Measurements from ENCODE around the gene KCNQ1. TPM values are rescaled to one million over a fixed set of nuclear protein-coding genes. Genes with fewer than 3 reads are reported as not detected.
A peak's percentile ranks its signal among the peaks of the same experiment; 100 is the strongest.

KCNQ1 gene
- total RNA-seq, 1 donor from 2014 or later, result 8.5 TPM

- no peak for TF ChIP-seq CTCF (IDR thresholded peaks at IDR 0.05; ENCODE audit: unreplicated experiment)
- Mint-ChIP-seq H3K27ac (no peak overlapping the region), H3K4me3 (no peak overlapping the region), H3K4me1 (no peaks in the 10 kb centered on the region), H3K36me3 (no peaks in the 10 kb centered on the region), H3K9me3 (peaks cover 8% of the 10 kb centered on the region), H3K27me3 (ENCODE audit: low read depth) (peaks cover 26% of the 10 kb centered on the region)
- DNase-seq (ENCODE audit: low spot score in 2 of 2, unreplicated experiment in 2 of 2), result peak in 1 of 2 experiments; percentile 14
Observed at GRCh38 chr11:2547806-2548205, 103.0 kb downstream of the KCNQ1 start.

GRCh38 chr11:2548596-2548995 is 103.8 kb downstream of the KCNQ1 start:
- TF ChIP-seq CTCF (IDR thresholded peaks at IDR 0.05; ENCODE audit: unreplicated experiment), result no peak
- H3K36me3 Mint-ChIP-seq, result no peaks in the 10 kb centered on the region
- no peaks in the 10 kb centered on the region for H3K4me1 Mint-ChIP-seq
- H3K9me3 Mint-ChIP-seq, result peaks cover 8% of the 10 kb centered on the region
- no peak overlapping the region for H3K27ac Mint-ChIP-seq
- H3K27me3 Mint-ChIP-seq (ENCODE audit: low read depth), result peaks cover 26% of the 10 kb centered on the region
- H3K4me3 Mint-ChIP-seq, result no peak overlapping the region
- DNase-seq (ENCODE audit: low spot score in 2 of 2, unreplicated experiment in 2 of 2), result peak in 1 of 2 experiments; percentile 13

- Mint-ChIP-seq H3K27ac (no peak overlapping the region), H3K9me3 (peaks cover 8% of the 10 kb centered on the region), H3K4me3 (no peak overlapping the region), H3K27me3 (ENCODE audit: low read depth) (peaks cover 29% of the 10 kb centered on the region), H3K36me3 (no peaks in the 10 kb centered on the region), H3K4me1 (no peaks in the 10 kb centered on the region)
- TF ChIP-seq CTCF (IDR thresholded peaks at IDR 0.05; ENCODE audit: unreplicated experiment), result no peak
- no peak for DNase-seq (ENCODE audit: low spot score in 2 of 2, unreplicated experiment in 2 of 2)
Observed at GRCh38 chr11:2549080-2549479, 104.3 kb downstream of the KCNQ1 start.

- no peak for TF ChIP-seq CTCF (IDR thresholded peaks at IDR 0.05; ENCODE audit: unreplicated experiment)
- Mint-ChIP-seq H3K27me3 (ENCODE audit: low read depth) (peaks cover 30% of the 10 kb centered on the region), H3K36me3 (no peaks in the 10 kb centered on the region), H3K27ac (no peak overlapping the region), H3K4me3 (no peak overlapping the region), H3K9me3 (peaks cover 8% of the 10 kb centered on the region), H3K4me1 (peaks cover under 1% of the 10 kb centered on the region)
- peak in 1 of 2 experiments; percentile 12 for DNase-seq (ENCODE audit: low spot score in 2 of 2, unreplicated experiment in 2 of 2)
Observed at GRCh38 chr11:2549491-2549875, 104.7 kb downstream of the KCNQ1 start.

- Mint-ChIP-seq H3K27me3 (ENCODE audit: low read depth) (peaks cover 28% of the 10 kb centered on the region), H3K4me1 (peaks cover 6% of the 10 kb centered on the region), H3K36me3 (no peaks in the 10 kb centered on the region), H3K4me3 (no peak overlapping the region), H3K9me3 (peaks cover 8% of the 10 kb centered on the region), H3K27ac (no peak overlapping the region)
- no peak for TF ChIP-seq CTCF (IDR thresholded peaks at IDR 0.05; ENCODE audit: unreplicated experiment)
- DNase-seq (ENCODE audit: low spot score in 2 of 2, unreplicated experiment in 2 of 2), result peak in 1 of 2 experiments; percentile 17
Observed at GRCh38 chr11:2549876-2550605, 105.2 kb downstream of the KCNQ1 start.
